ENCODE measurements around the gene OR13C2. TPM values are rescaled to one million over a fixed set of nuclear protein-coding genes. Genes with fewer than 3 reads are reported as not detected.

Gene OR13C2
- polyA plus RNA-seq, 1 of the 3 experiments (the other 2 are of a cell fraction) = not detected

DNA sequence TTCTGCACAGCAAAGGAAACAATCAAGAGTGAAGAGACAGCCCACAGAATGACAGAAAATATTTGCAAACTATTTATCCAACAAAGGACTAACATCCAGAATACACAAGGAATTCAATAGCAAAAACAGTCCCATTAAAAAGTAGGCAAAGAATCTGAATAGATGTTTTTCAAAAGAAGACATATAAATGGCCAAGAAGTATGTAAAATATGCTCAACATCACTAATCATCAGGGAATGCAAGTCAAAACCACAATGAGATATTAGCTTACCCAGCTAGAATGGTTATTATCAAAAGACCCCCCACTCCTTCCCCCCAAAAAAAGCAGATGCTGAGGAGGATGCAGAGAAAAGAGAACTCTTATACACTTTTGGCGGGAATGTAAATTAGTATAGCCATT, 49.9 kb downstream of the OR13C2 start:
- no peaks in the 10 kb centered on the region for H3F3A ChIP-seq (replicated peaks; ENCODE audit: insufficient read depth)
- 42% methylated on average over 1 of the region's 1 CpG for WGBS (ENCODE audit: low lambda C conversion rate)
- H3K9ac ChIP-seq = no peak overlapping the region
- H3K36me3 ChIP-seq (replicated peaks in 1 of 2; ENCODE audit: control insufficient read depth in 1 of 2, insufficient read depth in 2 of 2, low read length in 1 of 2) = no peaks in the 10 kb centered on the region
- no peak overlapping the region for H2AFZ ChIP-seq (ENCODE audit: low read depth)
- CTCF ChIA-PET = no interaction called here
- H3K4me3 ChIP-seq (ENCODE audit: low read depth in 2 of 2, low read length in 1 of 2) = no peak overlapping the region
- H3K9me2 ChIP-seq = no peaks in the 10 kb centered on the region
- no peaks in the 10 kb centered on the region for H3K79me2 ChIP-seq (ENCODE audit: insufficient read depth)
- POLR2A ChIA-PET = no interaction called here
- H3K4me2 ChIP-seq = no peak overlapping the region
- no peaks in the 10 kb centered on the region for H4K20me1 ChIP-seq (ENCODE audit: insufficient read depth)
- no peak for DNase-seq
- no peaks in the 10 kb centered on the region for H3K4me1 ChIP-seq (ENCODE audit: control insufficient read depth in 1 of 2, insufficient read depth in 2 of 2, low read depth in 1 of 2, low read length in 1 of 2)
- H3K27ac ChIP-seq (ENCODE audit: low read depth in 2 of 2, low read length in 1 of 2) = no peak overlapping the region
- H3K27me3 ChIP-seq (ENCODE audit: insufficient read depth) = no peaks in the 10 kb centered on the region
- no peak for TF ChIP-seq MXI1 (IDR thresholded peaks at IDR 0.05; ENCODE audit: low read depth, low read length)
- H3K9me3 ChIP-seq = no peaks in the 10 kb centered on the region

Other genes starting within 250 kb of the OR13C2 start
- not detected in 2 replicates for gene OR13F1, start 101.4 kb downstream of the OR13C2 start, polyA plus RNA-seq (2012; rRNA removed)
- gene OR13C4, start 78.4 kb downstream of the OR13C2 start, polyA plus RNA-seq (2012; rRNA removed) = not detected in 2 replicates
- gene OR13C3, start 68.8 kb downstream of the OR13C2 start, polyA plus RNA-seq (2012; rRNA removed) = not detected in 2 replicates
- not detected in 2 replicates for gene OR13C8, start 36.5 kb downstream of the OR13C2 start, polyA plus RNA-seq (2012; rRNA removed)
- gene OR13C5, start 6.2 kb downstream of the OR13C2 start, polyA plus RNA-seq (2012; rRNA removed) = not detected in 2 replicates
- not detected in 2 replicates for gene OR13C9, start 12.6 kb upstream of the OR13C2 start, polyA plus RNA-seq (2012; rRNA removed)
- gene OR13D1, start 88.9 kb upstream of the OR13C2 start, polyA plus RNA-seq (2012; rRNA removed) = not detected in 2 replicates
- gene NIPSNAP3A, start 142.1 kb upstream of the OR13C2 start, polyA plus RNA-seq (2012; rRNA removed) = 29.2 and 48.9 TPM in 2 replicates
- gene NIPSNAP3B, start 158.5 kb upstream of the OR13C2 start, polyA plus RNA-seq (2012; rRNA removed) = 1.4 and 2.4 TPM in 2 replicates